NCI-H146 treated with DMSO at 0.1 percent for 48 hours (cell line): Measurements from ENCODE around the gene SLC12A3.

Experiments used
- DNase-seq: peaks from one replicate; lab custom pipeline; 2025; ENCODE audit not compliant: unreplicated experiment; lab: John Stamatoyannopoulos, UW

SLC12A3 gene

DNA sequence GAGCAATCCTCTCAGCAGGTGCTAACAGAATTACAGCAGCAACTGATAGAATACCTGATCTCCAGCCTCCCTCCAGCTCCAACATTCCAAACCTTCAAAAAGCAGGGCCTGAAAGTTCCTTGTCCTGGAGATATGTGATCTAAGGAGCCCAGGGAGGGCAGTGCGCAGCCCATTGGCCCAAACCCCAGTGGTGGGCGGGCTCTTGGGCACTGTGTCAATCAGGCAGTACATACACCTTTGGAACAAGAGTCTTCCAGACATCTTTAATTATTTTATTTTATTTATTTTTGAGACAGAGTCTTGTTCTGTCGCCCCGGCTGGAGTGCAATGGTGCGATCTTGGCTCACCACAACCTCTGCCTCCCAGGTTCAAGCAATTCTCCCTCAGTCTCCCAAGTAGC is 24.2 kb downstream of the SLC12A3 start:
- DNase-seq = no peak

GRCh38 chr16:56891685-56892084 is 26.7 kb downstream of the SLC12A3 start:
- no peak for DNase-seq

DNA sequence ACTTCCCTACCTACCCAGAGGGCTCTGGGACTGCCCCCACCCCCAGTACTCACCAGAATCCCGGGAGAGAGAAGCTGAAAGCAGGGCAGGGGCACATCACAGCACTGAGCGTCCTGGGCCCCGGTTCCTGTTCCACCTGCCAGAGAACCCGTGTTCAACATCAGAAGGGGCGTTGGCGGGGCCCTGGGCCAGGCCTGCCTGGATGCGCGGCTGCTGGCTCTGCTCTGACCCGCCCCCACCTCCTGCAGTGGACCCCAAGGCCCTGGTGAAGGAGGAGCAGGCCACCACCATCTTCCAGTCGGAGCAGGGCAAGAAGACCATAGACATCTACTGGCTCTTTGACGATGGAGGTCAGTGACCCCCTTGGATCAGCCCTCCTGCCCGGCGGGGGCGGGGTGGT is 27.7 kb downstream of the SLC12A3 start:
- no peak for DNase-seq

DNA sequence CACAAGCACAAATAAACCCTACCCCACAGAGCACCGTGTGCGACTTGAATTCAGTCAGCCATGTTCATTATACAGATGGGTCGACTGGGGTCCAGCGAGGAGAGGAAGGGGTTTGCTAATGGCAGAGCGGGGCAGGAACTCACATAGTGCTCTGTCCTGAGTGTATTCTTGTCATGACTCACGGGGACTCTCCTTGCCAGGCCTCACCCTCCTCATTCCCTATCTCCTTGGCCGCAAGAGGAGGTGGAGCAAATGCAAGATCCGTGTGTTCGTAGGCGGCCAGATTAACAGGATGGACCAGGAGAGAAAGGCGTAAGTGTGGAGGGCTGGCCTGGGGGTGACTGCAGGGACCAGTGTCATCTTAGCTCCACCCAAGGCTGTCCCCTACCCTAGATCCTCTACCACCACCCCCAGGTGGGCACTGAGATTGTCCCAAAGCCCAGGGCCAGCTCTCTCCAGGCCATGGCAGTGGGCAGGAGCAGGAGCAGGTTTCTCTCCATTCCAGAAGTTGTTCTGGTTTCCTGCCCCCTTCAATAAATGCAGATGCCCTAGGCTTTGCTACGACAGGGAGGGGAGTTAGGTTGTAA is 29.4 kb downstream of the SLC12A3 start:
- DNase-seq = no peak

- DNase-seq = no peak
These were observed 30.8 kb downstream of the SLC12A3 start for GRCh38 chr16:56895813-56896212.

DNA sequence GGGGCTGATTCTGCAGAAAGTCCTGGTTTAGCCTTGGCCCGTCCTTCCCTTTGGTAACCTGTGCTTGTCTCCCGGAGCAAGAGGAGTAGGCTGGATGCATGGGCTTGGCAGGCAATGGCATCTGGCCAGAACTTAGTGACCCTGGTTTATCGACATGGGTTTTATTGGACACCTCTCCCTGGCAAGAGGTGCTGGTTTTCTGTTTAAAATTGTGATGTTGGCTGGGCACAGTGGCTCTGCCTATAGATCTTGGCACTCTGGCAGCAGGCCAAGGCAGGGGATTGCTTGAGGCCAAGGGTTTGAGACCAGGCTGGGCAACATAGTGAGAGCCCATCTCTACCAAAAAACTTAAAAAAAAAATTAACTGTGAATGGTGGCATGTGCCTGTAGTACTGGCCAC is 31.2 kb downstream of the SLC12A3 start:
- DNase-seq = no peak

DNA sequence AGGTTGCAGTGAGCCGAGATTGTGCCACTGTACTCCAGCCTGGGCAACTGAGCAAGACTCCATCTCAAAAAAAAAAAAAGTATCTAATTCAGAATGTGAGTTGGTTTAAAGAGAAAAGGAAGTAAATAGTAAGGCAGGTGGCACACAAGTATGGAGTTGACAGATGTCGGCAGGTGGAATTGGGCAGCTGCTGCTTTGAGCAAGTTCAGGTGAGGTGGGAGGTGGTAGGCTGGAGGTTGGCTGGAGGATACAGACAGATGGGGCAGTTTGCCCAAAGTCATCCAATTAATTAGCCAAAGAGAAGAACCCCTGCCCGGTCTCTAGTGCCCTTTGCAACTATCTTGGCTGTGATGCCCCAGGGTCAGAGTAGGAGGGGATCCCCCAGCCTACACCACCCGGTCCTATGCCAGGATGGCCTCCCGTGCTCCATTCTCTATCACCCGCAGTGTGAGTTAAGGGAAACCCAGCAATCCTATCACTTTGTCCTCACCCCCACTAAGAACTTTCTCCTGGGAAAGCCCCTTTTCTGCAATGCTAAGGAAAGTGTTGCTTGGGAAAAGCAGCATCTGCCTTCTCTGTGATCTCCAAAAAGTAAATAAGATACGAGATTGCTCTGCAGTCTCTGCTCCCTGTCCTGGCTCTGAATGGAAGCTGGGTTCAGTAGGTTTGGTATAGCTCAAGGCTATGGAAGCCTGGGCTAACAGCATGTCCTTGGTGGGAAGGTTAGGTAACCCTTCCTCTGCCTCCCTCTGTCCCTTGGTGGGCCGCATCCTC is 32.2 kb downstream of the SLC12A3 start:
- peak; percentile 11 for DNase-seq

DNA sequence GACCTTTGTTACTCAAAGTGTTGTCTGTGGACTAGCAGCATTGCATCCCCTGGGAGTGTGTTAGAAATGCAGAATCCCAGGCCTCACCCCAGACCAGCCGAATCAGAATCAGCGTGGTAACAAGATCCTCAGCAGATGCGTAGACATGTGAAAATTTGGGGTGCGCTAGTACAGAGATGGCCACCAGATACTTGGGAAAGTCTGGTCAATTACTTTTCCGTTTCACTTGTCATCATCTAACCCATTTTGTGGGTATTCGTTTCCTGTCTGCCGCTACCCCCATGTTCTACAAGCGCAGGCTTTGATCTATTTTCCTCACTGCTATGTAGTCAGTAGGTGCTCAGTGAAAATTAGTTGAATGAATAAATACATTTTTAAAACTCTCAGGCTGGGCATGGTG is 33.8 kb downstream of the SLC12A3 start:
- no peak for DNase-seq

GRCh38 chr16:56903866-56904265 is 38.9 kb downstream of the SLC12A3 start:
- no peak for DNase-seq

- DNase-seq = no peak
These were observed 42.4 kb downstream of the SLC12A3 start for GRCh38 chr16:56907401-56907800.

- DNase-seq = no peak
These were observed 44.5 kb downstream of the SLC12A3 start for GRCh38 chr16:56909527-56909979.

- no peak for DNase-seq
These were observed 45.1 kb downstream of the SLC12A3 start for GRCh38 chr16:56910112-56910511.

GRCh38 chr16:56910654-56911539 is 45.9 kb downstream of the SLC12A3 start:
- no peak for DNase-seq

DNA sequence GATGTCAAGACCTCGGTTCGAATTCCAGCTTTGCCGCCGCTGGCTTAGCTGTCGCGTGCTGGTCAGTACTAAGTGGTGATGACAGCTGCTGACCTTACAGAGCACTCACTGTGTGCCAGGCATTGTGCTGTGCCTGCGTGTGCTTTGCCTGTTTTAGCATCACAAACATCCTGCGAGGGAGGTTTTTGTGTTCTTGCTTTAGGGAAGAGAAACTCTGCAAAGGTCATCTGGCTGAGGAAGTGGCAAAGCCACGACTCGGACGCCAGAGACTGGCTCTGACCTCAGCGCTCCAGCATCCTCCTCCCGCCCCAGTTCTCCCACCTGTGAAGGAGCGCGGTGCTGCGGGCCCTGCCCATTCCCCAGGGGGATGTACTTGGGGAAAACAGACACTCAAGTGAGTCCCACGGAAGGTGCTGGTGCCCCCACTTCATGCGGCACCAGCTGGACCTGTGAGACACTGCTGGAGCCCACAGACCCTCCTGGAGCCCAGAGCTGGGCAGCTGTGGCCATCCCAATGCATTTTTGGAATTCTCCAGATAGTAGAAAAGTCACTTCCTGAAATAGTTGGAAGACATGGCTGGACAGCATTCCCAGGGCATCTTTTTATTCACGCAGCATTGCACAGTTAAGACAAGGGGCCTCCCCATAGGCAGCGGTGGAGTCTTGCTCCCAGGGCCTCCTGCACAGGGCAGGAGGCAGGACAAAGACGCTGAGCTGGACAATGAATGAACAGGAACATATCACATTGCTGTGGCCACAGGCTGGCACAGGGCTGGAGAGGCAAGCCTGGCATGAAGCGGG is 47.0 kb downstream of the SLC12A3 start:
- DNase-seq = no peak

GRCh38 chr16:56912746-56913708 is 48.0 kb downstream of the SLC12A3 start:
- DNase-seq = no peak

DNA sequence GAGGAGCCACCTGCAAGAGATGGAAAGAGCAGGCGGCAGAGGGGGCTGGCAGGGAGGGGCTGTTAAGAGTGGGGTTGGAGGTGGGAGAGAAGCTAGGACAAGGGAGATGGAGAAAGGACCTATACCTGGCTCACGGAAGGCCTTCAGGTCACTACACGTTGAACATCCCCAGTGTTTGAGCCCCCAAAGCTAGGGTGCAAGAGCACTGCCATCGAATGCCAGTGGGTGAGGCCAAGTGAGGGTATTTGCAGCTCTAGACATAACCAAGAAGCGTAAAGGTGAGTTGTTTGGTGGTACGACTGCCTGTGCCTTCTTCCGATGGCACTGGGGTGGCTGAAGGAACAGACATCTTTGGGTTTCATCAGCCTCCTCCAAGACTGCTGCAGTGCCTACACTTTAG is 49.9 kb downstream of the SLC12A3 start:
- DNase-seq = no peak

GRCh38 chr16:56915336-56916119 is 50.5 kb downstream of the SLC12A3 start:
- no peak for DNase-seq

- no peak for DNase-seq
These were observed 51.8 kb downstream of the SLC12A3 start for GRCh38 chr16:56916571-56917403.
